ENCODE measurements around the gene RPLP2.
A peak's percentile ranks its signal among the peaks of the same experiment; 100 is the strongest.

RPLP2 gene

GRCh38 chr11:774873-775592 is 34.7 kb upstream of the RPLP2 start:
- no peak for DNase-seq

- no peak for DNase-seq
These were observed 33.6 kb upstream of the RPLP2 start for GRCh38 chr11:776263-776560.

GRCh38 chr11:776561-777287 is 33.0 kb upstream of the RPLP2 start:
- no peak for DNase-seq

GRCh38 chr11:777288-778255 is 32.2 kb upstream of the RPLP2 start, which contains the start of gene GATD1:
TSS of gene GATD1 (minus strand) at chr11:777487. CDS start at chr11:777462, 25 bp downstream.
- peak; percentile 17 for DNase-seq

GRCh38 chr11:778976-779954 is 30.5 kb upstream of the RPLP2 start:
- DNase-seq: no peak

GRCh38 chr11:779955-780532 is 29.7 kb upstream of the RPLP2 start:
- no peak for DNase-seq

GRCh38 chr11:782264-783174 is 27.2 kb upstream of the RPLP2 start:
- DNase-seq: no peak

- no peak for DNase-seq
These were observed 26.2 kb upstream of the RPLP2 start for GRCh38 chr11:783581-784015.

GRCh38 chr11:786235-787083 is 23.3 kb upstream of the RPLP2 start:
- no peak for DNase-seq

- DNase-seq: no peak
These were observed 22.6 kb upstream of the RPLP2 start for GRCh38 chr11:787084-787675.

GRCh38 chr11:788009-788640 is 21.6 kb upstream of the RPLP2 start:
- no peak for DNase-seq

- no peak for DNase-seq
These were observed 20.5 kb upstream of the RPLP2 start for GRCh38 chr11:788953-789940.

GRCh38 chr11:789943-790342 is 19.8 kb upstream of the RPLP2 start, which contains the start of gene CEND1:
TSS of gene CEND1 (minus strand) at chr11:790090. CDS start at chr11:788576, 1,514 bp downstream.
- no peak for DNase-seq

GRCh38 chr11:790721-791564 is 18.8 kb upstream of the RPLP2 start:
- no peak for DNase-seq

- no peak for DNase-seq
These were observed 17.9 kb upstream of the RPLP2 start for GRCh38 chr11:791658-792534.

- DNase-seq: no peak
These were observed 17.3 kb upstream of the RPLP2 start for GRCh38 chr11:792535-792821.

All from NCI-H1436 treated with DMSO at 0.1 percent for 48 hours (cell line).